Nephron (organoid): ENCODE measurements around the gene PRKAB2.
"Not testable (repeated sequence)": the region's sequence is repeated elsewhere in the genome, so short reads cannot be mapped to it uniquely, and the experiment has no call there.

Source experiments
- H3K27ac Mint-ChIP-seq, 3 experiments: 2 replicates each; pipeline ENCODE4 v1.8.0; 2020; ENCODE audit warnings: mixed read lengths in 3 of 3, mild to moderate bottlenecking in 2 of 3, moderate library complexity in 1 of 3
- H3K27me3 Mint-ChIP-seq: 2 replicates; pipeline ENCODE4 v1.8.0; 2021; ENCODE audit warnings: low read depth, mild to moderate bottlenecking, moderate library complexity, mixed read lengths
- H3K36me3 Mint-ChIP-seq: 2 replicates; pipeline ENCODE4 v1.8.0; 2020; ENCODE audit warnings: low read depth, mixed read lengths
- H3K4me1 Mint-ChIP-seq: 2 replicates; pipeline ENCODE4 v1.8.0; 2020; ENCODE audit warnings: mixed read lengths
- H3K4me3 Mint-ChIP-seq, 3 experiments: 2 replicates each; pipeline ENCODE4 v1.8.0; 2020; ENCODE audit warnings: mild to moderate bottlenecking in 3 of 3, mixed read lengths in 3 of 3, moderate library complexity in 2 of 3
- H3K9me3 Mint-ChIP-seq: 2 replicates; pipeline ENCODE4 v1.8.0; 2020; ENCODE audit warnings: mixed read lengths
- CTCF ChIP-seq, 3 experiments: fragments of 200-600 bp; sonication (generic); IDR thresholded peaks; one replicate each; pipeline ENCODE4 v1.5.0; 2021; ENCODE audit warnings: antibody characterized with exemption in 3 of 3; ENCODE audit not compliant: unreplicated experiment in 3 of 3

Gene PRKAB2

GRCh38 chr1:147169840-147170674 lies 2.2 kb downstream of the PRKAB2 start:
- Mint-ChIP-seq H3K27me3 (no peaks in the 10 kb centered on the region), H3K4me3 (peak overlapping the region; percentile 96 to 100 (median 99)), H3K9me3 (peaks cover 4% of the 10 kb centered on the region), H3K27ac (peak overlapping the region; percentile 38 to 72 (median 49)), H3K36me3 (peaks cover 33% of the 10 kb centered on the region), H3K4me1 (peaks cover 50% of the 10 kb centered on the region)
- TF ChIP-seq CTCF (IDR thresholded peaks at IDR 0.05; ENCODE audit: unreplicated experiment in 3 of 3), result no peak

DNA sequence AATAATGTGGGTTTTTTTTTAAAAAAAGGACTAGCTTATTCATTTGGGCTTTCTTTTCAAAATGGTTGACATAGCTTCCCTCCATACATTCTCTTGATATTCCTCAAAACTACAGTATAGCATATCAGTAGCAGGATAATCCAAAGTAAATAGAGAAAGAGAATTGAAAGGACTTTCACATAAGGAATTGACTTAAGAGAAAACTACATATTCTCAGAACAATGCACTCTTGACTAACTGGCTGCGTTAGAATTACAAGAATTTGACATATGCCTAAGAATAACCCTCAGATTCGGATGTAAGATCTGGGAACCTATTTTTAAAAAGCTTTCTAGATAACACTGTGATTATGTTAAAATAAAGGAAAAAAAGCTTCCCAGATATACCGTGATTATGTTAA lies 3.1 kb downstream of the PRKAB2 start:
- H3K4me3 Mint-ChIP-seq, result peak overlapping the region; percentile 96 to 100 (median 99)
- H3K27ac Mint-ChIP-seq, result peak overlapping the region in 1 of 3 experiments; percentile 72
- H3K27me3 Mint-ChIP-seq, result no peaks in the 10 kb centered on the region
- peaks cover 47% of the 10 kb centered on the region for H3K4me1 Mint-ChIP-seq
- peaks cover 4% of the 10 kb centered on the region for H3K9me3 Mint-ChIP-seq
- no peak for TF ChIP-seq CTCF (IDR thresholded peaks at IDR 0.05; ENCODE audit: unreplicated experiment in 3 of 3)
- H3K36me3 Mint-ChIP-seq, result peaks cover 35% of the 10 kb centered on the region

DNA sequence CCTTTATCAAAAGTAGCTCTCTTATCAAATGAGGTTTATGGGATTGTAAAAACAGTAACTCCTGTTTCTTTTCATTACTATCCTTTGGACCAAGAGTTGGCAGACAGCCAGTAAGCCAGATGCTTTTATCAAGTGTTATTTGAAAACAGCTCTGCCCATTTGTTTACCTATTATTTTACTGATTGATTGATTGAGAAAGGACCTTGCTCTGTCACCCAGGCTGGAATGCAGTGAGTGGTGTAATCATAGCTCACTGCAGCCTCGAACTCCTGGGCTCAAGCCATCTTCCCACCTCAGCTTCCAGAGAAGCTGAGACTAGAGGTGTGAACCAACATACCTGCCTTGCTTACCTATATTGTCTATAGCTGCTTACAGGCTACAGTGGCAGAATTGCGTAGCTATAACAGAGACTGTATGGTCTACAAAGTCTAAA lies 3.6 kb downstream of the PRKAB2 start:
- Mint-ChIP-seq H3K4me1 (peaks cover 42% of the 10 kb centered on the region), H3K27me3 (no peaks in the 10 kb centered on the region), H3K9me3 (peaks cover 4% of the 10 kb centered on the region), H3K36me3 (peaks cover 38% of the 10 kb centered on the region), H3K27ac (no peak overlapping the region), H3K4me3 (peak overlapping the region in 1 of 3 experiments; percentile 14)
- TF ChIP-seq CTCF (IDR thresholded peaks at IDR 0.05; ENCODE audit: unreplicated experiment in 3 of 3), result no peak

- Mint-ChIP-seq H3K27me3 (no peaks in the 10 kb centered on the region), H3K36me3 (peaks cover 35% of the 10 kb centered on the region), H3K27ac (no peak overlapping the region), H3K9me3 (no peaks in the 10 kb centered on the region), H3K4me3 (no peak overlapping the region), H3K4me1 (peaks cover 29% of the 10 kb centered on the region)
- TF ChIP-seq CTCF (IDR thresholded peaks at IDR 0.05; ENCODE audit: unreplicated experiment in 3 of 3), result no peak
These were observed 4.9 kb downstream of the PRKAB2 start for GRCh38 chr1:147167365-147167764.

DNA sequence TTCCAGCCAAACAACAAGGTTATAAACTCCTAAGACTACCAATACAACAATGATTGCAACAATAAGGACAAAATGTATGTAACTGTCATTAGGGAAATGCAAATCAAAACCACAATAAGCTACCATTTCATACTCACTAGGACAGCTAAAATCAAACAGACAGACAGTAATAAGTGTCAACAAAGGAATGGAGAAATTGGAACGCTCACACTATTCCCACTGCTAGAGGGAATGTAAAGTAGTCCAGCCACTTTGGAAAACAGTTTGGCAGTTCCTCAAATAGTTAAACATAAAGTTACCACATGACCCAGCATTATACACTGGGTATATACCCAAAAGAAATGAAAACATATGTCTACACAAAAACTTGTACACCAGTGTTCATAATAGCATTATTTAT lies 9.3 kb downstream of the PRKAB2 start:
- H3K36me3 Mint-ChIP-seq, result peaks cover 69% of the 10 kb centered on the region
- no peak overlapping the region for H3K27ac Mint-ChIP-seq
- no peaks in the 10 kb centered on the region for H3K4me1 Mint-ChIP-seq
- no peak for TF ChIP-seq CTCF (IDR thresholded peaks at IDR 0.05; ENCODE audit: unreplicated experiment in 3 of 3)
- no peak overlapping the region for H3K4me3 Mint-ChIP-seq
- H3K9me3 Mint-ChIP-seq, result no peaks in the 10 kb centered on the region
- no peaks in the 10 kb centered on the region for H3K27me3 Mint-ChIP-seq

GRCh38 chr1:147162093-147162492 lies 10.2 kb downstream of the PRKAB2 start:
- TF ChIP-seq CTCF (IDR thresholded peaks at IDR 0.05; ENCODE audit: unreplicated experiment in 3 of 3), result no peak
- Mint-ChIP-seq H3K27me3 (no peaks in the 10 kb centered on the region), H3K4me1 (no peaks in the 10 kb centered on the region), H3K27ac (no peak overlapping the region), H3K4me3 (no peak overlapping the region), H3K9me3 (no peaks in the 10 kb centered on the region), H3K36me3 (peaks cover 77% of the 10 kb centered on the region)

GRCh38 chr1:147157116-147157515 lies 15.2 kb downstream of the PRKAB2 start:
- H3K27ac Mint-ChIP-seq, H3K4me3 Mint-ChIP-seq, H3K27me3 Mint-ChIP-seq, H3K9me3 Mint-ChIP-seq, H3K4me1 Mint-ChIP-seq: not testable (repeated sequence)
- H3K36me3 Mint-ChIP-seq, result peaks cover 65% of the 10 kb centered on the region
